GM10266 (cell line): ENCODE results near the gene RPS6KA2.

Experiments
- DNase-seq: peaks from one replicate; pipeline ENCODE4 v3.0.0; 2012; ENCODE audit errors: extremely low spot score
- CTCF ChIP-seq: IDR thresholded peaks from 2 replicates; pipeline ENCODE4 v1.5.1; 2012; ENCODE audit warnings: mild to moderate bottlenecking, low read depth; ENCODE audit not compliant: control insufficient read depth, insufficient read depth; ENCODE audit errors: missing control alignments

RPS6KA2 gene

GRCh38 chr6:166660157-166660688 lies 33.2 kb upstream of the RPS6KA2 start:
- TF ChIP-seq CTCF, result no peak
- DNase-seq, result no peak

- no peak for TF ChIP-seq CTCF
- no peak for DNase-seq
These were observed 32.5 kb upstream of the RPS6KA2 start for GRCh38 chr6:166659581-166659980.

- no peak for DNase-seq
- no peak for TF ChIP-seq CTCF
These were observed 31.7 kb upstream of the RPS6KA2 start for GRCh38 chr6:166658792-166659150.

GRCh38 chr6:166658115-166658791 lies 31.2 kb upstream of the RPS6KA2 start:
- no peak for TF ChIP-seq CTCF
- no peak for DNase-seq

- DNase-seq, result no peak
- no peak for TF ChIP-seq CTCF
These were observed 30.5 kb upstream of the RPS6KA2 start for GRCh38 chr6:166657531-166657930.

GRCh38 chr6:166656230-166657151 lies 29.4 kb upstream of the RPS6KA2 start:
- DNase-seq, result no peak

More at GRCh38 chr6:166656230-166657151, 29.4 kb upstream of the RPS6KA2 start:
- no peak for TF ChIP-seq CTCF
